Measurements from ENCODE around the gene APOL3.

- TF ChIP-seq CTCF (IDR thresholded peaks at IDR 0.05), result no peak
- TF ChIP-seq TCF7L2 (IDR thresholded peaks at IDR 0.05; ENCODE audit: low read depth, low read length), result no peak
- no peak for TF ChIP-seq SIN3A (IDR thresholded peaks at IDR 0.05; ENCODE audit: borderline replicate concordance, insufficient read depth, low read depth, low read length)
Measured at GRCh38 chr22:36125434-36125833, 35.1 kb downstream of the APOL3 start.
